T47D (cell line): ENCODE results near the gene LRCH4.
"Not testable (repeated sequence)": the region's sequence is repeated elsewhere in the genome, so short reads cannot be mapped to it uniquely, and the experiment has no call there.

Experiments used
- DNase-seq, 2 experiments: peaks; one replicate each; pipeline versions ENCODE4 v3.0.0 to v3.0.0-alpha.2; 2011 to 2012; ENCODE audit warnings: low read depth in 1 of 2, low spot score in 1 of 2
- JUND ChIP-seq: IDR thresholded peaks from 2 replicates; pipeline ENCODE4 v1.6.1; 2012; ENCODE audit warnings: low read depth
- in situ Hi-C: cut with HindIII; loops from 2 replicates; pipeline ENCODE4 v1.10.0; 2016; ENCODE audit warnings: low sequenced_read_pairs, low pct_unique_long_range_greater_than_20kb

The LRCH4 gene

DNA sequence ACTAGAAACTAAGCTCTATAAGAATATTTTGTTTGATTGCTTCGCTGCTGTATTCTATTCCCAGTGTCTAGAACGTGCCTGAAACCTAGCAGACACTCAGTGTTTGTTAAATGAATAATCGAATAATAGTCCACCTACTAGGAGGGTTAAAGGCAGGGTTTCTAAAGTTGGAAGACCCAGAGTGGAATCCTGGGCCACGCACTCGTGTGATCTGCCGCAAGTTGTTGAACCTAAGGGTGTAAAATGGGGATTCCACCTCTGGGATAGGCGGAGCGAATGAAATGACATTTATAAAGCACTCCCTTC is 47.6 kb downstream of the LRCH4 start:
- TF ChIP-seq JUND, result no peak
- in situ Hi-C loops, result no loop called here
- DNase-seq, result no peak

DNA sequence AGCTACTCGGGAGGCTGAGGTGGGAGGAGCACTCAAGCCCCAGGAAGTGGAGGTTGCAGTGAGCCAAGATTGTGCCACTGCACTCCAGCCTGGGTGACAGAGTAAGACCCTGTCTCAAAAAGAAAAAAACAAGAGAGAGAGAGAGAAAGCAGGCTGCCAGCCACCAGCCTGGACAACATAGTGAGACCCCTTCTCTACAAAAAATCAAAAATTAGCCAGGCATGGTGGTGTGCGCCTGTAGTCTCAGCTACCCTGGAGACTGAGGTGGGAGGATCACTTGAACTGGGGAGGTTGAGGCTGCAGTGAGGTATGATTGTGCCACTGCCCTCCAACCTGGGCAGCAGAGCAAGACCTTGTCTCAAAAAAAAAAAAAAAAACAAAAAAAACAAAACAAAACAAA is 49.2 kb downstream of the LRCH4 start:
- DNase-seq, in situ Hi-C loops: not testable (repeated sequence)

DNA sequence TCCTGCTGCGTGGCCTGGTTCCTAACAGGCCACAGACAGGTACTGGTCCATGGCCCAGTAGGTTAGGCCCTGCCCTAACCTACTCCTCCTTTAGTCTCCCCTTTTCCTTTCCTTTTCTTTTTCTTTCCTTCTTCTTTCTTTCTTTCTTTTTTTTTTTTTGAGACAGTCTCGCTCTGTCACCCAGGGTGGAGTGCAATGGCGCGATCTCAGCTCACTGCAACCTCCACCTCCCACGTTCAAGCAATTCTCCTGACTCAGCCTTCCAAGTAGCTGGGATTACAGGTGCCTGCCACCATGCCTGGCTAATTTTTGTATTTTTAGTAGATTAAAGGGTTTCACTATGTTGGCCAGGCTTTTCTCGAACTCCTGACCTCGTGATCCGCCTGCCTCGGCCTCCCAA is 49.9 kb downstream of the LRCH4 start:
- DNase-seq, in situ Hi-C loops: not testable (repeated sequence)

DNA sequence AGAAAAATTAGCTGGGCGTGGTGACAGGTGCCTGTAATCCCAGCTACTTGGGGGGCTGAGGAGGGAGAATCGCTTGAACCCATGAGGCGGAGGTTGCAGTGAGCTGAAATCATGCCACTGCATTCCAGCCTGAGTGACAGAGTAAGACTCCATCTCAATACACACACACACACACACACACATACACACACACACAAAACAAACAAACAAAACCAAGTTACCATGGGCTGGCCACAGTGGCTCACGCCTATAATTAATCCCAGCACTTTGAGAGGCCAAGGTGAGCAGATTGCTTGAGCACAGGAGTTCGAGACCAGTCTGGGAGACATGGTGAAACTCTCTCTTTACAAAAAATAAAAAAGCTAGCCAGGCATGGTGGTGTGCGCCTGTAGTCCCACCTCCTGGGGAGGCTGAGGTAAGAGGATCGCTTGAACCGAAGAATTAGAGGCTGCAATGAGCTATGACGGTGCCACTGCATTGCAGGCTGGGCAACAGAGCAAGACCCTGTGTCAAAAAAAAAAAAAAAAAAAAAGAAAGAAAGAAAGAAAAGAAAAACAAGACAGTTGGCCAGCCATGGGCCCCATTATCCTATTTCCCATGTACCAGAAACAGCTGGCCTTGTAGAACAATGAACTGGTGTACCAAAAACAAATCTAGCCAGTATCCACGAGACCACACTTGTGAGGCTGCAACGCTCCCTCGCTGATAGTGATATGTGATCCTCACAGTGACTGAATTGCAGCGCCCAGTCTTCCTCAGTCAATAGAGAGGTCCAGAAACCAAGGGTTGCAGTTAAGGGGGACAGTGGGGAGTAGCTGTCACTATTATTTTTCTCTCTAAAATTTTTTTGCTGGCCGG is 53.5 kb downstream of the LRCH4 start:
- no peak for DNase-seq
- in situ Hi-C loops, result no loop called here
- TF ChIP-seq JUND, result no peak

DNA sequence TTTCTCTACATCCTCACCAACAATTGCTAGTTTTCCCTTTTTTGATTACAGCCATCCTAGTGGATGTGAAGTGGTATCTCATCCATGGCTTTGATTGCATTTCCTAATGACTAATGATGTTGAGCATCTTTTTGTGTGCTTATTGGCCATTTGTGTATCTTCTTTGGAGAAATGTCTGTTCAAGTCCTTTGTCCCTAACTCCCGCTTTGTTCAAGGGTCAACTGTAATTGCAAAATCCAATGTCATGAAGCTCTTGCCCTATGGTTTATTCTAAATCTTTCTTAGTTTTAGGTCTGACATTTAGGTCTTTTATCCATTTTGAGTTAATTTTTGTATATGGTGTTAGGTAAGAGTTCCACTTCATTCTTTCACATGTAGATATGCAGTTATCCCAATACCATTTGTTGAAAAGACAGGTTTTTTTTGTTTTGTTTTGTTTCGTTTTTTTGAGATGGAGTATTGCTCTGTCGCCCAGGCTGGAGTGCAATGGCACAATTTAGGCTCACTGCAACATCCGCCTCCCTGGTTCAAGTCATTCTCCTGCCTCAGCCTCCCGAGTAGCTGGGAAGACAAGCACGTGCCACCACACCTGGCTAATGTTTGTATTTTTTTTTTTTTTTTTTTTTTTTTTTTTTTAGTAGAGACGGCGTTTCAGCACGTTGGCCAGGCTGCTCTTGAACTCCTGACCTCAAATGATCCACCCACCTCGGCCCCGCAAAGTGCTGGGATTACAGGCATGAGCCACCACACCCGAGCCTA is 57.6 kb downstream of the LRCH4 start:
- in situ Hi-C loops, DNase-seq: not testable (repeated sequence)
